ENCODE data around the gene AKNA. TPM values are rescaled to one million over a fixed set of nuclear protein-coding genes. Genes with fewer than 3 reads are reported as not detected.

The AKNA gene
- total and polyA plus RNA-seq, 12 donors = 4.8 to 37.3 (median 15.9) TPM

DNA sequence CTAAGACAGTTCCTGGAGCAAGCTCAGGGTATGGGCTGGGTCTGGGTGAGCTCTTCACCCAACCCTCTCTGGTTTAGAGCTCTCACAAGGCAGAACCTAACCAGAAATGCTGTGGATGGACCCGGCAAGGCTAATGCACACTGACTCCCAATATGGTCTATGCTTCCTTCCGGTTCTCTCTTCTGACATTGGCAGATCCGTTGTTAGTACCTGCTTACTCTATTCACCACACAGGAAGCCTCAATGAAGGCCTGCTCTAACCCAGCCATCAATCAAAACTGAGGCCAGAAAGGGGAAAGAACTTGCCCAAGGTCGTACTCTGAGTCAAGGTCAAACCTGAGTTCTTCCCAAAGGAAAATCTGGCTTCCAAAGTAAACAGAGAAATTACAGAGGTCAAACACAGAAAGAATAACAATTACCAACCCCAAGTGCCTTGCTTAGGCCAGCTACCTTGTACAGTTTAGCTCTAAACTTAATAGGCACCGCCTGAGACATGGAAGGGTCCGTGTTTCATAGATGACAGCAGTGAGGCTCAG, 46.0 kb upstream of the AKNA start:
- WGBS, 4 donors = 21 to 36% (median 33%) methylated on average over 6 of the region's 6 CpGs
- peak in 3 of 7 donors; percentile 9 to 48 (median 11) for DNase-seq
- intact Hi-C loops (cut with DNase I) = loop anchor here in 1 of 2 donors (10.0 kb wide), 1 partner anchor 221 kb away; the partner anchor contains the start of gene TEX53

DNA sequence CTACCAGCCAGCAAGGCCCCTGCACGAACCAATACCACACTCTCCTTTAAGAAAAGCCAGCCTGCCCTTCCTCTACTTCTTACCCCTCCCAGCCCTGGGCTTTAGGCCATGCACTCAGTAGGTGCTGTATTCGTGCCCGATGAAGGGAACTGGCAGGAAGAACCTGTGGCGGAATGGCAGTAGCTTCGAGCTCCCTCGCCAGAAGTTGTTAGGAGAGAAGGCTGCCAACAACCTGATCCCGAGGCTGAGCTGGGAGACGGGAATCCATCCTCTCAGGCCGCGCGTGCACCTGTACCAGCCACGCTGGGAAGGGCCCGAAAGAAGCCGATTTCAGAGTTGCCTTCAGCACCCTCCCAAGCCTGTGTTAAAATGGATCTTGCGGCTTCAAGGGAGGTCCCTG, 45.3 kb upstream of the AKNA start:
- Histone ChIP-seq H3K4me1 (replicated peaks in 1 of 2) (peaks cover 13 to 41% of the 10 kb centered on the region in 2 donors), H3K9me3 (replicated peaks in 1 of 3) (no peaks in the 10 kb centered on the region), H3K36me3 (replicated peaks in 1 of 2) (no peaks in the 10 kb centered on the region), H3K4me3 (no peak overlapping the region), H3K27ac (peak overlapping the region in 1 of 5 donors; percentile 48), H3K27me3 (no peaks in the 10 kb centered on the region)
- intact Hi-C loops (cut with DNase I) = loop anchor here in 1 of 2 donors (10.0 kb wide), 1 partner anchor 222 kb away; the partner anchor contains the start of gene TEX53
- TF ChIP-seq POLR2A (IDR thresholded peaks at IDR 0.05) = no peak
- TF ChIP-seq, protein P1, sequence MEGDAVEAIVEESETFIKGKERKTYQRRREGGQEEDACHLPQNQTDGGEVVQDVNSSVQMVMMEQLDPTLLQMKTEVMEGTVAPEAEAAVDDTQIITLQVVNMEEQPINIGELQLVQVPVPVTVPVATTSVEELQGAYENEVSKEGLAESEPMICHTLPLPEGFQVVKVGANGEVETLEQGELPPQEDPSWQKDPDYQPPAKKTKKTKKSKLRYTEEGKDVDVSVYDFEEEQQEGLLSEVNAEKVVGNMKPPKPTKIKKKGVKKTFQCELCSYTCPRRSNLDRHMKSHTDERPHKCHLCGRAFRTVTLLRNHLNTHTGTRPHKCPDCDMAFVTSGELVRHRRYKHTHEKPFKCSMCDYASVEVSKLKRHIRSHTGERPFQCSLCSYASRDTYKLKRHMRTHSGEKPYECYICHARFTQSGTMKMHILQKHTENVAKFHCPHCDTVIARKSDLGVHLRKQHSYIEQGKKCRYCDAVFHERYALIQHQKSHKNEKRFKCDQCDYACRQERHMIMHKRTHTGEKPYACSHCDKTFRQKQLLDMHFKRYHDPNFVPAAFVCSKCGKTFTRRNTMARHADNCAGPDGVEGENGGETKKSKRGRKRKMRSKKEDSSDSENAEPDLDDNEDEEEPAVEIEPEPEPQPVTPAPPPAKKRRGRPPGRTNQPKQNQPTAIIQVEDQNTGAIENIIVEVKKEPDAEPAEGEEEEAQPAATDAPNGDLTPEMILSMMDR (IDR thresholded peaks at IDR 0.05) = no peak
- 87 to 93% (median 90%) methylated on average over 15 of the region's 15 CpGs for WGBS, 4 donors
- DNase-seq = peak in 3 of 7 donors; percentile 11 to 49 (median 13)

More for the DNA sequence above, 46.0 kb upstream of the AKNA start:
- no peaks in the 10 kb centered on the region for H3K9me3 ChIP-seq (replicated peaks in 1 of 3)
- H3K4me1 ChIP-seq (replicated peaks in 1 of 2) = peaks cover 10 to 40% of the 10 kb centered on the region in 2 donors
- TF ChIP-seq, protein P1 (IDR thresholded peaks at IDR 0.05) = no peak
- TF ChIP-seq POLR2A (IDR thresholded peaks at IDR 0.05) = no peak
- peak overlapping the region in 3 of 5 donors; percentile 6 to 22 (median 10) for H3K27ac ChIP-seq
- H3K4me3 ChIP-seq = no peak overlapping the region
- no peaks in the 10 kb centered on the region for H3K36me3 ChIP-seq (replicated peaks in 1 of 2)
- no peaks in the 10 kb centered on the region for H3K27me3 ChIP-seq

DNA sequence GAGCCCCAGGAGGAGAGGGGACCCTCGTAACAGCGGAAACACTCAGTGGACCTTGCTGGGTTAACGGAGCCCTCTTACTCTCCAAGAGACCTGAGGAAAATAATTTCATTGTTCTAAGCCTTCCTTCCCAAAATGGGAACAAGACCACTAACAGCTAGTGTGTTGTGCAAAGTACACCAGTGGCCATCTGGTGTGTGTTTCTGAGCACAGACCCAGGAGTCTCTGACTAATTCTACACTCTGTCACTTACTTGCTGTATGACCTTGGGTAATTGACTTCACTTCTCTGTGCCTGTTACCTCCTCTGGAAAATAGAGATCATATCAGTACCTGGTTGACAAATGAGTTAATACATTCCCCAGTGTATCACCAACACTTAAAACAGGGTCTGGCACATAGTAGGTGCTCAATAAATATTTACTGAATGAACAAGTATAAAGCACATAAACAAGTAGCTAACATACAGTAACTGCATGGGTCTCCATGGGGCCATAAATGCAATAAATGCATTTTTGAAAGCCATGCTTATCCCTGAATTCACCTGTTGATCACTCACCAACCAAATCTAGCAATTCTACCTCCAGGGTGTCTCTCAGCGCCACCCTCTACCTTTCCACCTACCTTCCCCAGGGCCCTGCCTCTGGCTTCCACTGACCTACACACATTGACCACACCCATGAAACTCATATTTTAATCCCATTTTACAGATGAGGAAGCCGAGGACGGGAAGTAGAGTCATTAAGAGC, 44.7 kb upstream of the AKNA start:
- Histone ChIP-seq H3K27ac (peak overlapping the region in 2 of 5 donors; percentile 3 to 48), H3K36me3 (replicated peaks in 1 of 2) (no peaks in the 10 kb centered on the region), H3K27me3 (no peaks in the 10 kb centered on the region), H3K4me1 (replicated peaks in 1 of 2) (peaks cover 16 to 46% of the 10 kb centered on the region in 2 donors), H3K4me3 (no peak overlapping the region), H3K9me3 (replicated peaks in 1 of 3) (no peaks in the 10 kb centered on the region)
- 71 to 76% (median 73%) methylated on average over 6 of the region's 6 CpGs for WGBS, 4 donors
- TF ChIP-seq POLR2A (IDR thresholded peaks at IDR 0.05) = no peak
- TF ChIP-seq, protein P1 (IDR thresholded peaks at IDR 0.05) = no peak
- intact Hi-C loops (cut with DNase I) = loop anchor here in 1 of 2 donors (10.0 kb wide), 1 partner anchor 222 kb away; the partner anchor contains the start of gene TEX53
- DNase-seq = peak in 3 of 7 donors; percentile 12 to 41 (median 13)

DNA sequence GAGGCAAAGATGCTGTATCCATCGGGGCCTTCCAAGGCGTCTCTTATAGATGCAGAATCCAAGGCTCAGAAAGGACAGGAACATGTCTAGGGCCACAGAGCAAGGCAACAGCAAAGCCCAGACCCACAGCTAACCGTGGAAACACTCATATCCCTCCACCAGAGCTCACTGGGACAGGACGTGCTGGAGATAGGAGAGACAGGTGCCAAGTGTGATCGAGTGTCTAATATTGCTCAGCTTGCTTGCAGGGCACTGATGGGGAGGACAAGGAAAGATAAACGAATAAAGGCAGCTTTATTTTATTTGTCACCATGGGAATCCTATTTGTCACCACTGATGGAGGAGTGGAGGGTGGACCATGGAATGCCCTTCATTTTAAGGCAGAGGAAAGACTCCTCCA, 44.0 kb upstream of the AKNA start:
- no peaks in the 10 kb centered on the region for H3K27me3 ChIP-seq
- intact Hi-C loops (cut with DNase I) = loop anchor here in 1 of 2 donors (10.0 kb wide), 1 partner anchor 223 kb away; the partner anchor contains the start of gene TEX53
- H3K9me3 ChIP-seq (replicated peaks in 1 of 3) = no peaks in the 10 kb centered on the region
- H3K27ac ChIP-seq = peak overlapping the region in 1 of 5 donors; percentile 48
- WGBS, 4 donors = 64 to 68% (median 66%) methylated on average over 6 of the region's 6 CpGs
- no peaks in the 10 kb centered on the region for H3K36me3 ChIP-seq (replicated peaks in 1 of 2)
- H3K4me1 ChIP-seq (replicated peaks in 1 of 2) = peaks cover 20 to 49% of the 10 kb centered on the region in 2 donors
- TF ChIP-seq, protein P1 (IDR thresholded peaks at IDR 0.05) = no peak
- no peak for TF ChIP-seq POLR2A (IDR thresholded peaks at IDR 0.05)
- peak in 2 of 7 donors; percentile 8 to 73 for DNase-seq
- H3K4me3 ChIP-seq = no peak overlapping the region
